A673 (cell line): ENCODE data around the gene FAM217B.

ENCODE experiments used
- CTCF ChIP-seq: fragments of 300-800, 200-600 bp; sonication (generic); conservative IDR thresholded peaks from 2 replicates; pipeline ENCODE4 v1.5.1; 2017; ENCODE audit warnings: low read depth, mild to moderate bottlenecking, antibody characterized with exemption, low read length, moderate library complexity, mixed read lengths
- EZH2 ChIP-seq: fragments of 200-600 bp; sonication (generic); IDR thresholded peaks from 2 replicates; pipeline ENCODE4 v1.6.1; 2017; ENCODE audit warnings: borderline replicate concordance, low read depth, mild to moderate bottlenecking, mixed read lengths, antibody characterized with exemption, low read length; ENCODE audit not compliant: poor library complexity, severe bottlenecking

GRCh38 chr20:59936409-59936808 lies 3.8 kb upstream of the FAM217B start:
- TF ChIP-seq CTCF (no peak), EZH2 (no peak)
